Epithelial cell of proximal tubule (primary cell): ENCODE measurements around the gene CD72. TPM values are rescaled to one million over a fixed set of nuclear protein-coding genes. Genes with fewer than 3 reads are reported as not detected.
"Not testable (repeated sequence)": the region's sequence is repeated elsewhere in the genome, so short reads cannot be mapped to it uniquely, and the experiment has no call there.

Experiments
- DNase-seq: peaks from one replicate; pipeline ENCODE4 v3.0.0-alpha.2; 2011; ENCODE audit warnings: low read depth
- H3K4me3 ChIP-seq: 2 replicates; pipeline ENCODE4 v1.5.1; 2011; ENCODE audit warnings: low read depth, mild to moderate bottlenecking, low read length
- total RNA-seq: library from RNA; depleted of rRNA; stranded (reverse); fragments of >200 nt; gene quantifications from 2 replicates; pipeline ENCODE4 v1.2.3, GENCODE V29; 2015
- TF ChIP-seq, protein P1 (sequence below): conservative IDR thresholded peaks from 2 replicates; pipeline ENCODE4 v1.5.1; 2012; ENCODE audit warnings: low read depth, mild to moderate bottlenecking, low read length

The CD72 gene
- total RNA-seq, 1 donor from 2014 or later = 1.2 TPM

GRCh38 chr9:35612843-35613242 lies 5.4 kb downstream of the CD72 start:
- H3K4me3 ChIP-seq = no peak overlapping the region
- TF ChIP-seq, protein P1, sequence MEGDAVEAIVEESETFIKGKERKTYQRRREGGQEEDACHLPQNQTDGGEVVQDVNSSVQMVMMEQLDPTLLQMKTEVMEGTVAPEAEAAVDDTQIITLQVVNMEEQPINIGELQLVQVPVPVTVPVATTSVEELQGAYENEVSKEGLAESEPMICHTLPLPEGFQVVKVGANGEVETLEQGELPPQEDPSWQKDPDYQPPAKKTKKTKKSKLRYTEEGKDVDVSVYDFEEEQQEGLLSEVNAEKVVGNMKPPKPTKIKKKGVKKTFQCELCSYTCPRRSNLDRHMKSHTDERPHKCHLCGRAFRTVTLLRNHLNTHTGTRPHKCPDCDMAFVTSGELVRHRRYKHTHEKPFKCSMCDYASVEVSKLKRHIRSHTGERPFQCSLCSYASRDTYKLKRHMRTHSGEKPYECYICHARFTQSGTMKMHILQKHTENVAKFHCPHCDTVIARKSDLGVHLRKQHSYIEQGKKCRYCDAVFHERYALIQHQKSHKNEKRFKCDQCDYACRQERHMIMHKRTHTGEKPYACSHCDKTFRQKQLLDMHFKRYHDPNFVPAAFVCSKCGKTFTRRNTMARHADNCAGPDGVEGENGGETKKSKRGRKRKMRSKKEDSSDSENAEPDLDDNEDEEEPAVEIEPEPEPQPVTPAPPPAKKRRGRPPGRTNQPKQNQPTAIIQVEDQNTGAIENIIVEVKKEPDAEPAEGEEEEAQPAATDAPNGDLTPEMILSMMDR = no peak
- DNase-seq = no peak

GRCh38 chr9:35612066-35612465 lies 6.1 kb downstream of the CD72 start:
- H3K4me3 ChIP-seq, DNase-seq: not testable (repeated sequence)

DNA sequence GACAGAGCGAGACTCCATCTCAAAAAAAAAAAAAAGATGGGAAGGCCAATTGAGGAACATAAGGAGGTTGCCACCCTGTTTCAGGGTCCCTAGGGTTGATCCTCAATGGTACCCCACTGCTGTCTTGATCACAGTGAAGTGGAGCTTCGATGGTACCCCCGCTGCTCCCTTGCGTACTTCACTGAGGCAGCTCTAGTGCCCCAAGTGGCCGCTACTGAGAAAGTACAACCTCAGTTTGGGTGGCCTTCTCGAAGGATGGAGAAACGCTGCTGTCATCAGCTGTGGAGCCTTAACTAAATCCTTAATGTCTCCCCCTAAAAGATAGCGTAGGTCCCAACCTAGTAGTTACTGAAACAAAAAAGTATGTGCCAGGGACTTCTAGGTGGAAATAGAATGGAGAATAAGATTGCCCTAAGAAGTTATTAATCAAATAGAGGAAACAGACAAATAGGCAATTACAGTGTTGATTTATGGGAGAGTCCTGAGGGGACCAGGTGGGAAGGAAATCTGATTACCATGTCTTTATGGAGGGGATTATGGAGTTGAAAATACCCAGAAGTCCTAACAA lies 6.9 kb downstream of the CD72 start:
- TF ChIP-seq, protein P1 = peak; percentile 77
- no peak for DNase-seq

GRCh38 chr9:35609820-35610163 lies 8.4 kb downstream of the CD72 start:
- H3K4me3 ChIP-seq = no peak overlapping the region
- DNase-seq = no peak
- TF ChIP-seq, protein P1 = no peak

More for the DNA sequence above, 6.9 kb downstream of the CD72 start:
- no peak overlapping the region for H3K4me3 ChIP-seq

GRCh38 chr9:35609001-35609819 lies 9.0 kb downstream of the CD72 start:
- TF ChIP-seq, protein P1 = no peak
- H3K4me3 ChIP-seq = no peak overlapping the region
- no peak for DNase-seq

- TF ChIP-seq, protein P1 = no peak
- DNase-seq = no peak
- no peak overlapping the region for H3K4me3 ChIP-seq
Measured at GRCh38 chr9:35608221-35608620, 10.0 kb downstream of the CD72 start.

GRCh38 chr9:35606726-35607125 lies 11.5 kb downstream of the CD72 start:
- TF ChIP-seq, protein P1 = no peak
- no peak overlapping the region for H3K4me3 ChIP-seq
- DNase-seq = no peak
